SH-SY5Y (cell line): ENCODE results near the gene WWP2.

ENCODE experiments used
- GATA2 ChIP-seq: IDR thresholded peaks from 2 replicates; pipeline ENCODE4 v1.6.1; 2011; ENCODE audit warnings: mild to moderate bottlenecking, low read depth, low read length
- GATA3 ChIP-seq: IDR thresholded peaks from 2 replicates; pipeline ENCODE4 v1.6.1; 2011; ENCODE audit warnings: low read depth, mild to moderate bottlenecking, low read length, moderate library complexity

DNA sequence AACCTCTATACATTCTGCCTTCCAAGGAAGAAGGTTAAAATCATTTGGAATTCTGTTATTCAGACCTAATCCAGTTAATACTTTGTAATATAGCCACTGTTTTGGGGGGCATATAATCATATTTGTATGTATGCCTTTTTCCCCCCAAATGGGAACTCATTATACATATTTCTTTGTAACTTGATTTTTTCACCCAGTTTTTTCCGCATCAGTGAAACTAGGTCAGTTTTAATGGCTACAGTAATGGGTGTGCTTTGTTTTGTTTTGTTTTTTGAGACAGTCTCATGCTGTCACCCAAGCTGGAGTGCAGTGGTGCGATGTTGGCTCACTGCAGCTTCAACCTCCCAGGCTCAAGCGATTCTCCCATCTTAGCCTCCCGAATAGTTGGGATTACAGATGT, 54.9 kb downstream of the WWP2 start:
- no peak for TF ChIP-seq GATA2
- no peak for TF ChIP-seq GATA3
